SK-N-MC (cell line): Measurements from ENCODE around the gene RTRAF.

Experiments used
- EZH2 ChIP-seq: fragments of 200-600 bp; sonication (generic); IDR thresholded peaks from one replicate; pipeline ENCODE4 v1.6.1; 2017; ENCODE audit warnings: antibody characterized with exemption
- POLR2AphosphoS5 ChIP-seq: IDR thresholded peaks from 2 replicates; pipeline ENCODE4 v1.6.1; 2012; ENCODE audit warnings: mild to moderate bottlenecking, low read depth, low read length, borderline replicate concordance

DNA sequence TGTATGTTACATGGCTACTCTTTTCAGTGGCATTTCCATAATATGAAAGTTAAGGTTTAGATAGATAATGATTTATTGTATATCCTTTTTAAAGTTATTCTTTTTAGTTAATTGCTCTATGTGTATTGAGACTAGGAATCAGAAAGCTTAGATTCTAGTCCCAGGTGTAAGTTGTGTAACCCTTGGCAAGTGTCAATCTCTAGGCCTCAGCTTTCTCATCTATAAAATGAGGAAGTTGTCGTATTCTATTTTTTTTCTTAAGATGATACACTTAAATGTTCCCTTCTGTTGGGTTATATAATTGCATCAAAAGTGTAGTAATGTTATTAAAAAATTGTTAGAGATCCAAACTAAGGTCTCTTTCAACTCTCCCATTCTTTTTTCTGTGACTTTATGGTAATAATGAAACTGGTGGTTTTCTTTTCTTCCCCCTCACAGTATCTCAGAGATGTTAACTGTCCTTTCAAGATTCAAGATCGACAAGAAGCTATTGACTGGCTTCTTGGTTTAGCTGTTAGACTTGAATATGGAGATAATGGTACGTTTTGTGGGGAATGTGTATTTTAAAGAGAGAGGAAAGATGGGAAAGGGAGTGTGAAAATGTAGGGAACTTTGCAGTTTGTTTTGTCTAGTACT is 4.1 kb downstream of the RTRAF start:
- TF ChIP-seq POLR2AphosphoS5 (no peak), EZH2 (no peak)
